LNCAP (cell line): ENCODE measurements around the gene PSORS1C1.

Source experiments
- CTCF ChIP-seq: fragments of 450-650 bp; IDR thresholded peaks from 2 replicates; pipeline ENCODE4 v1.5.1; 2017; ENCODE audit warnings: mild to moderate bottlenecking

PSORS1C1 gene

DNA sequence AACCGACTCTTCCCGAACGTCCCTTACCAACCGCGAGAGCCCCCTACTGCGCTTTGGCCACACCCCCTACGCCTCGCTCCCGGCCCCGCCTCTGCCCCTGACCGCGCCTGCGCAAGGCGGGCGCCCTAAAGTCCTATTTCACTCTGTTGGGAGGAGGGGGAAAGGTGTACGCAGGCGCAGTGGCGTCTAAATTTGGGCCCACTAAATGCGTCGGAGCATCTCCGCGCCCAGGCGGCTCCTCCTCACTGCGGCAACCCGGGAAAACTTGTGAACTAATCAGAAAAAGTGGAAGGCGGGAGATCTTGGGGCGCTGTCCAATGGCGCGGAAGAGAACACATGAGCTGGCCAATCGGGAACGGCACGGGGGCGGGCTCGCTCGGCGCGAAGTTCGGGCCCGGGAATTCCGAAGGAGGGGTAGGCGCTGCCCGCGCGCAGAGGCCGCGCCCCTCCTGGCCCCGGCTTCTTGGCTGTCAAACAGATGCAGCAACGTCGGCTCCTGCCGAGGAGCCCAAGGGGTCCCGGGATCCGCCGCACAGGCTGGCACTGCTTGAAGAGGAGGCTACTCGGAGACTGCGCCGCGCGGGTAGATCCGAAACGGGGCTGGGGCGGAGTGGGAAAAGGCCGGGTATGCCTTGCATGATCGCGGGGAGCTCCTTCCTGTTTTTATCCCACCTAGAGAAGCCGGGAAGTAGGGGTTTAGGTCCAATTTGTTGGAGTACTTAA, 43.7 kb downstream of the PSORS1C1 start, which contains the start of gene TCF19:
TSS of gene TCF19 (plus strand) at position 450 of the 723 bp plus-strand sequence. CDS start 881 bp downstream, outside the sequence.
- TF ChIP-seq CTCF, result no peak

DNA sequence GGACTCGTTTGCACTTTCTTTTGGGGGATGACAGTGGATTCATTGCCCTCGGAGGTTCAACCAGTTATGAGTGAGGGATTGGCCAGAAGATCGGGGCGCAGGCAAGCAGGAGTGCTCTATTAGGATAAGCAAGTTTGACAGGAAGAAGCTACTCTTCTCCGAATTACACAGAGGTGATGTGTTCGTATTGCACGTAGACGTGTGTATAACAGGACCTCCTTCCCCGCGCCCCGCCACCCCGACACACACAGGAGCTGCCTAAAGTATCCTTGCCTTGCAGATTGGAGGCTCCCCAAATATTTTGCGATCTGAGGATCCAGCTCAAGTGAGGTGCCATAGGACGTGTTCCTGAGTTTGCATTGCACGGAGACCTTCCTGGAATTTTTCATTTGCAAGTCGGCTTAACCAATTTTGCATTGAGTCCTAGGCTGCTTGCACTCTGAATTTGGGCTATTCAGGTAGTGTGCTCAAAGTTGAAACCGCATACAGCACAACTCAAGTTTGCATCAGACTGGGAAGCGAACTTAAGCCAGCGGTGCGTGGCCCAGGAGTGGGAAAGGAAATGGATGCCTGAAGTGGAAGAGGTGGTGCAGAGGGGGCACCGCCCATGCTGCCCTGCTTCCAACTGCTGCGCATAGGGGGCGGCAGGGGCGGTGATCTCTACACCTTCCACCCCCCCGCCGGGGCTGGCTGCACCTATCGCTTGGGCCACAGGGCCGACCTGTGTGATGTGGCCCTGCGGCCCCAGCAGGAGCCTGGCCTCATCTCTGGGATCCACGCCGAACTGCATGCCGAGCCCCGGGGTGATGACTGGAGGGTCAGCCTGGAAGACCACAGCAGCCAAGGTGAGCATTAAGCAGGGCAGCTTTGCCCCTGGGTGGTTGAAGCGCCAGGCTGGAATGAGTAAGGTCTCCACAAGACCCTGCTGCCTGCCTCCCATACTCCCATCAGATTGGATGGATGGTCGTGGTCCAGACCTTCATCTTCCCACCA, 44.6 kb downstream of the PSORS1C1 start:
- no peak for TF ChIP-seq CTCF

- no peak for TF ChIP-seq CTCF
These were observed 46.9 kb downstream of the PSORS1C1 start for GRCh38 chr6:31161216-31162126.

GRCh38 chr6:31162463-31163165, 48.0 kb downstream of the PSORS1C1 start:
- TF ChIP-seq CTCF, result no peak

DNA sequence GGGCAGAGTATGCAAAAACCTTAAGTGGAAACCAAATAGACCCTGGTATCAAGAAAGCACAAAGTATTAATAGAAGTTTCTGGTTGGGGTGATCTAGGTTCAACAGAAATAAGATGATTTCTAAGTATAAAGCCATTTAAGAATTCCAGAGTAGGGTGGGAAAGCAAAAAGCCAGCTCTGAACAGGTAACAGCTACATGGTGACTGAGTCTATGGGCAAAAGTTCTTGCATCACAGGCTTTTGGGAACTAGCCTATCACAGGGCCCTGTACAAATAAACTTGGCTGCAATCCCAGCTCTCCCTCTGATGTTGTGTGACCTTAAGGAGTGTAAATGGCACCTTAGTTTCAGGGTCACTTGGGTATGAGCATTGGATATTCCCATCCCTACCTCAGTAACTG, 49.3 kb downstream of the PSORS1C1 start:
- TF ChIP-seq CTCF, result no peak

DNA sequence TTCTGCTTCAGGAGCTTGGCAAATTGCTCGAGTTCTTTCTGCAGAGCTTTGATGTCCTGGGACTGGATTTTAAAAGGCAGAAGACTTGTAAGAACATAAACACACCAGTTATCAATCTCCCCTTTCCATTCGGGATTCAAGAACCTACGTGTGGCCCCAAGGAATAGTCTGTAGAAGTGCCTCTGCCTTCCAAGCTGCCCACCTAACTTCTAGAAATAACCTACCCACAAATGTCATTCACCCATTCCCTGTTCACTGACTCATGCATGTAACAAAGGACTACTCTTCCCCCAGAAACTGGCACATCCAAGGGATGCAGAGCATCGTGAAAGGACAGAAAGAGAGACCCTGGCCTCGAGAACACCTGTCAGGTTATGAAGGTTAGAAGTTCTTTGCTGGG, 51.4 kb downstream of the PSORS1C1 start:
- no peak for TF ChIP-seq CTCF
